Hematopoietic multipotent progenitor cell treated with erythropoietin and hydrocortisone succinate and interleukin-3 and kit ligand, for 8 days (in vitro differentiated cells): ENCODE data around the gene GPR150.
A peak's percentile ranks its signal among the peaks of the same experiment; 100 is the strongest.
"Not testable (repeated sequence)": the region's sequence is repeated elsewhere in the genome, so short reads cannot be mapped to it uniquely, and the experiment has no call there.

Source experiments
- DNase-seq: peaks from one replicate; pipeline ENCODE4 v3.0.0-alpha.2; 2015

GPR150 gene

DNA sequence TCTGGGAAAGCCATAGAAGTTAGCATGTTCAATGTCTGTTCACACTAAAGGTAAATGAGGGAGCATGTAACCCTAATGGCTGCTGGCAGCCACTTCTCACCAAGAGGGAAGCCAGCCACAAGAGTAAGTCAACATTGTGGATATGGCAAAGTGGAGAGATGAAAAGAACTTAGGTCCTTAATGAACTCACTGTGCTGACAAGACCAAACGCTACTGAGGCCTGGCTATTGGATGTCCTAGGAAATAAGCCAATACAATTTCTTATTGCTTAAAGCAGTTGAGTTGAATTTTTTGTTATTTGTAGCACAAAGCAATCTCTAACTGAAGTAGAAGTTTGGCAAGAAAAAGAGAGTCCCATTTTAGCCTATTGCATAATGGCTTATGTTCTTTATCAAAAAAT lies 6.8 kb downstream of the GPR150 start:
- no peak for DNase-seq

DNA sequence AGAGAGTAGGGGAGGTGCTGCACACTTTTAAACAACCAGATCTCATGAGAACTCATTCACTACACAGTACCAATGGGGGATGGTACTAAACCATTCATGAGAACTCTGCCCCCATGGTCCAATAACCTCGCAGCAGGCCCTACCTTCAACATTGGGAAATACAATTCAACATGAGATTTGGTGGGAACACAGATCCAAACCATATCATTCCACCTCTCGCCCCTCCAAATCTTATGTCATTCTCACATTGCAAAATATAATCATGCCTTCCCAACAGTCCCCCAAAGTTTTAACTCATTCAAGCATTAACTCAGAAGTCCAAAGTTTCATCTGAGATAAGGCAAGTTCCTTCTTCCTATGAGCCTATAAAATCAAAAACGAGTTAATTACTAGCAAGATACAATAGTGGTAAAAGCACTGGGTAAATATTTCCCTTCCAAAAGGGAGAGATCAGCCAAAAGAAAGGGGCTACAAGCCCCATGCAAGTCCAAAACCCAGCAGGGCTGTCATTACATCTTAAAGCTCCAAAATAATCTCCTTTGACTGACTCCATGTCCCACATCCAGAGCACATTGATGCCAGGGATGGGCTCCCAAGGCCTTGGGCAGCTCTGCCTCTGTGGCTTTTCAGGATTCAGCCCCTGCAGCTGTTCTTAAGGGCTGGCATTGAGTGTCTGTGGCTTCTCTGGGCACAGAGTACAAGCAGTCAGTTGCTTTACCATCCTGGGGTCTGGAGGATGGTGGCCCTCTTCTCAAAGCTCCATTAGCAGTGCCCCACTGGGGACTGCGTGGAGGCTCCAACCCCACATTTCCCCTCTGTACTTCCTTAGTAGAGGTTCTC lies 8.3 kb downstream of the GPR150 start:
- no peak for DNase-seq

DNA sequence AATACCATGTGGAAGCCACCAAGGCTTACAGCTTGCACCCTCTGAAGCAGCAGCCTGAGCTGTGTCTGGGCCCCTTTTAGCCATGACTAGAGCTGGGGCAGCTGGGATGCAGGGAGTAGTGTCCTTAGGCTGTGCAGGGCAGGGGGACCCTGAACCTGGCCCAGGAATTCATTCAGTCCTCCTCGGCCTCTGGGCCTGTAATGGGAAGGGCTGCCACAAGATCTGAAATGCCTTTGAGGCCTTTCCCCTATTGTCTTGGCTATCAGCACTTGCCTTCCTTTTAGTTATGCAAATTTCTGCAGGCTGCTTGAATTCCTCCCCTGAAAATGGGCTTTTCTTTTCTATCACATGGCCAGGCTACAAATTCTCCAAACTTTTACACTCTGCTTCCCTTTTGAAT lies 9.0 kb downstream of the GPR150 start:
- DNase-seq, result no peak

DNA sequence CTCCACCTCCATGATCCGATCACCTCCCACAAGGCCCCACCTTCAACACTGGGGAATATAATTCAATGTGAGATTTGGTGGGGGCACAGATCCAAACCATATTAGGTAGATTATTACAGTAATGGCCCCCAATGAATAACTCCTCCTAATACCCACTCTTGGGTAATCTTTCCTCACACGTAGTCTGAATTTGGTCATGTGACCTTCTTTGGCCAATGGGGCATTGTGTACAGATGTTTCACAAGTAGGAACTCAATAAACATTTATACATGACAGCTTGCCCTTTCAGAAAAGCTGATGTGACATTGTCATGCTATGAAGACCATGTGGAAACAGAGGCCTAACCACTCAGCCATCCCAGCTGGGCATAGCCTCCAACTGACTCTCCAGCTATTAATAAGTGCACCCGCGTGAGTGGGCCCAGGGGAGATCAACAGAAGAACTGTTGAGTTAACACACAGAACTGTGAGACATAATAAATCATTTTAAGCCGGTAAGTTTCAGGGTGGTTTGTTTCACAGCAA lies 10.6 kb downstream of the GPR150 start:
- no peak for DNase-seq

DNA sequence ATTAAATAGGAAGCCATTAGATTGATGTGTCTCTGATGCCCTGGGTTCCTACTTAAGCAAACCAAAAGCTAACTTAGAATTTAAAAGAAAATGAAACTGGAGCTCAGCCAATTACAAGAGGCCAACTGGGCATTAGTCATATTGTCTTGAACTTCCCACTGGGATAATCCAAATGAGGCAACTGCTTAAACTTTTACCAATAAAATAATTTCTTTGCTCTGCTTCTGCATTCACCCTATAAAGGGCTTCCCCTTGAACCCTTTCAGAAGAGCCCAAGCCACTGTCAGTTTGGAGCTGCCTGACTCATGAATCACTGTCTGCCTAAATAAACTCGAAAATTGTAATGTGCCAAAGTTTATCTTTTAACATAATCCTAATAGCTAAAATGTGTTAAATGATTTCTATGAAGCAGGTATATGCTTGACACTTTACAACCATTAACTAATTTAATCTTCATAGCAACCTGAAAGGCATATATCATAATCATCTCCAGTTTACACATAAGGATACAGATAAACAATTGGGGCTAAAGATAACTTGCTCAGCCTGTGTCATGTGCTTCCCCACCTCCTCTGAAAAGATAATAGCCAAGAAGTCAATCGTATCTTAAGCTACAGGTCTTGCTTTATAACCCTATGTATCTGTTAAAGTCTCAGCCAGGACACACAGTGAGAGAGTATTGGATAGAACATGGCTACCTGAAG lies 11.5 kb downstream of the GPR150 start:
- peak; percentile 56 for DNase-seq

DNA sequence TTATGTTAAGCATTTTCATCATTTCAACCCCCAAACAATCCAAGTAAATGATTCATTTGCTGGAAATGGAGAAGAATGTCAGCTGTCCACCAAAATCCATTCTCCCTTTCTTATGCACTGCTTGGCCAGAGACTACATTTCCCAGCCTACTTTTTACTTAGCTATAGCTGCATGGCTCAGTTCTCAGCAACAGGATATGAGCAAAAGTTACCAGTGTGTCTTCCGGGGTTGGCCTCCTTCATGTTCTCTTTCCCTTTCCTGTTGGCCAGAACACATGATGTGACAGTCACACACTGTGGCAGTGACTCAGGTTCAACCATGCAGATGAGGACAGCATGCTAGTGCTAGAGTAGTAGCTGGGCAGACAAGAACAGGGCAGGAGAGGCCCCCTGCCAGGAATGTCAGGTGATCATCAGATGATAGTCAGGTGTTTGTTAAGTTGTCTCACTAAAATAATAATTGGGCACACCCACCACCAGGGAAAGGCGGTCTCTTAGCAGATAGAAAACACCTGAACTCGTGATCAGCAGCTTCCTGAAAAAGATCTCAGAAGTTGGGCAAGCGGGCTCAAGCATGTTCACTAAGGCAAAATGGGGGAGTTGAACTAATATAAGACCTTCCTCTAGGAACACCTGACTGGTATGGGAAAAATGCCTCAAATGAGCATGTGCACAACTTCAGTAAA lies 12.2 kb downstream of the GPR150 start:
- peak; percentile 79 for DNase-seq

DNA sequence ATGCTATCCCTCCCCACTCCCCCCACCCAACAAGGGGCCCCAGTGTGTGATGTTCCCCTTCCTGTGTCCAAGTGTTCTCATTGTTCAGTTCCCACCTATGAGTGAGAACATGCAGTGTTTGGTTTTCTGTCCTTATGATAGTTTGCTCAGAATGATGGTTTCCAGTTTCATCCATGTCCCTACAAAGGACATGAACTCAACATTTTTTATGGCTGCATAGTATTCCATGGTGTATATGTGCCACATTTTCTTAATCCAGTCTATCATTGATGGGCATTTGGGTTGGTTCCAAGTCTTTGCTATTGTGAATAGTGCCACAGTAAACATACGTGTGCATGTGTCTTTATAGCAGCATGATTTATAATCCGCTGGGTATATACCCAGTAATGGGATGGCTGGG lies 13.1 kb downstream of the GPR150 start:
- not testable (repeated sequence) for DNase-seq

DNA sequence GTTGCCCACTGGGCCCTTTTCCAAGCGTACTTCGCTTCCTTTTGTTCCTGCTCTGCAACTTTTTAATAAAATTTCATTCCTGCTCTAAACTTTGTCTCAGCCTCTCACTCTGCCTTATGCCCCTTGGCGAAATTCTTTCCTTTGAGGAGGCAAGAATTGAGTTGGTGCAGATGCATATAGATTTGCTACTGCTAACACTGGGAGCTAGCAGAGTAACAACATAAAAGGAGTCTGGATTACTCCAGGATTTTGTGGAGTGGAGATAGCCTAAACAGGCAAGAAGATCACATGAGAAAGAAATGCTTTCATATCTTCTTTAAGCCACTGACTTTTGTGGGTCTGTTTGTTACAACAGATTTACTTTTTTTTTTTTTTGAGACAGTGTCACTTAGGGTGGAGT lies 13.8 kb downstream of the GPR150 start:
- no peak for DNase-seq

DNA sequence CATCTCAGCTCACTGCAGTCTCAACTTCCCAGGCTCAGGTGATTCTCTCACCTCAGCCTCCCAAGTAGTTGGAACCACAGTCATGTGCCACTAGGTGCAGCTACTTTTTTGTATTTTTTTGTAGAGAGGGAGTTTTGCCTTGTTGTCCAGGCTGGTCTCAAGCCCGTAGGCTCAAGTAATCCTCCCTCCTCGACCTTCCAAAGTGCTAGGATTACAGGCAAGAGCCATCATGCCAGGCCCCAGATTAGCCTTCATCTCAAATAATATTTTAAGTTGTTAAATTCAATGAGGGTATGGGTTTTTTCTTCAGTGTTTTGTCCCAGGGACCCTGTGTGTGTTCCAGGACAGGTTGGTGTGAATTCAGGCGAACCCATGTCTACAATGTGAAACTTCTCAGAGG lies 14.2 kb downstream of the GPR150 start:
- no peak for DNase-seq

DNA sequence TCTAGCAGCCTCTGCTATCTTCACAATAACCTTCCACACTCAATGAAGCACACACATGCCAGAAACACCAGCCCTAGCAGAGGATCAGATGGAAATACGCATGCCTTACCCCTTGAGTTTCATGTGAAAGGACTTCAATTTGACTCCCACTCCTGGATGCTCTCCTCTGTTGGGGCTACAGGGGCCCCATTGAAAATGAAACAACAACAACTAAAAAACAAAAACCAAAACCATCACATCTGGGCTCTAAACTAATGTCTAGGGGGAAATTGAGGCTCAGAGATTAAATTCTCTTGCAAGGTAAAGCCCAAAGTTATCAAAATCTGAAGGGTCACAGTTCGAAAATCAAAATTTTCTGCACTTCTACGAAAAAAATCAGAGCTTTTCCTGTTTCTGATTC lies 18.7 kb downstream of the GPR150 start:
- no peak for DNase-seq

DNA sequence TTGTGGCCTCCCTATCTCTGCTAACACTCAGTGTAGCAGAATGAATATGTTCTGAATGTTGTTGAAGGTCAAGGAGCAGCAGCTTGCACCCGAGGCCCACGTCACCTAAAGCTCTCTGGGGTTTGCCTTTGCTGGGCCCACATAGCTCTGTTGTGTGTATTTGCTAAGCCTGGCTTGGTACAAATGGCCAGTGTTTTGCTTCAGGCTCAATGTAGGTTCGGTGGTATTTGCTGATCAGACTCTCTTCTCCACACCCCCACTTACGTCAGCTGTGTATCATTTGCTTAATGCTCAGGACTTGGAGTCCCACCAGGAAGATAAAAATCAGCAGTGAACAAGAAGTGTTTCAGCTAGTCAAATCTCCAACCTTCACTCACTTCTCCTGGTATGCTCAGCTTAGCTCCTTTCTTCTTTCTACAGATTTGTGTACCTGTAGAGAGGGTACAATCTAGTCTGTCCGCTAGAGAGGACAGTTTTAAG lies 21.9 kb downstream of the GPR150 start:
- DNase-seq, result no peak

DNA sequence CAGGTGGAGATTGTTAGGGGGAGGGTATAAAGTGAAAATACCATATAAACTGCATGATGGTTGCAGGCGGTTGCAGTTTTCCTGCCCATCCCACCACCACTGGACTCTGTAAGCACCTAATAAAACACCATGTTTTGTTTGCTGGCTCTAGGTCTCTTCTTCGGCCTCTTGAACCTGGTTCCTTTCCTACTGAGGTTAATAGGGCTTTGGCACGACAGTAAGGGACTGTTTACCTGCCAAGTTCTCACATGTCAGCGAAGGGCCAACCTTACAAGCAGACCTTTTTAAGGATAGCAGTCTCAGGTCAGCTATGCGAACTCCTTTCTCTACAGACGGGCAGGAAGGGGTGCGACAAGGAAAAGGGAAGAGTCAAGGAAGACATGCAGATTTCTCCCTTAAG lies 23.3 kb downstream of the GPR150 start:
- DNase-seq, result no peak

DNA sequence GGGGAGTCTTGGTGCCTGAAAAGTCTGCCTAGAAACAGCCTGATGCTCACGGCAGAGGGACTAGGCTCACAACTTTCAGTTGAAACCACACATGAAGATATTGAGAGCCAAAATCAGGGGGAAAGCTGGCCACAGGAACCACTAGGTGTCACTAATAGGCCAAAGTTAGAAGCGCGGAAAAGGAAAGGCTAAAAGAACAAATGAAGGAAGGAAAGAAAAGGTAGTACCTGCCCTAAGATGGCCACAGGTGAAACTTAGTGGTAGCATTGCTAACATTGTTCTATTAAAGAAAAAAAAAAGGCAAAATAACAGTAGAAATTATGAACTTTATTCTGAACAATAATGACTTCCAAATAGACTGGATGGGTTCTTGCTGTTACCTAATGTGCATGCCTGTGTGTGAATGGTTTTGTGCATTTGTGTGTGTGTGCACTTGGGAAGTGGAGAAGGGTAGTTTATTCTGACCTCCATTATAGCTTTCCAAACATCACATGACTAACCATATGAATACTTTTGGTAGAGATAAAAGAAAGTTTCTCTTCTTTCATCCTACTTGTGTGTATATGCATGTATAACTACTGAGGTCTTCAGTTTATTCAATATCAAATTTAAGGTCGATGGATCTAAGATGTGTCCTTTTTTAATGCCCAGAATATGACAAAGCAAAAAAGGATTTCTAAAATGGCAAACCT lies 24.6 kb downstream of the GPR150 start:
- DNase-seq, result peak; percentile 82

DNA sequence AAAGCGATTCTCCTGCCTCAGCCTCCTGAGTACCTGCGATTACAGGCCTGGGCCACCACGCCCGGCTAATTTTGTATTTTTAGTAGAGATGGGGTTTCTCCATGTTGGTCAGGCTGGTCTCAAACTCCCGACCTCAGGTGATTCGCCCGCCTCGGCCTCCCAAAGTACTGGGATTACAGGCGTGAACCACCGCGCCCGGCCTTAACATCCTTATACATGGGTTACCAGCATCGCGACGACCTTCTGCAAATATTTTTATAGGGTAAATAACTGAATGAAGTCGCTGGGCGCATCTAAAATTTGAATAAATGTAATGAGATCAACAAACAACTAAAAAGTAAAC lies 26.3 kb downstream of the GPR150 start:
- DNase-seq, result not testable (repeated sequence)

DNA sequence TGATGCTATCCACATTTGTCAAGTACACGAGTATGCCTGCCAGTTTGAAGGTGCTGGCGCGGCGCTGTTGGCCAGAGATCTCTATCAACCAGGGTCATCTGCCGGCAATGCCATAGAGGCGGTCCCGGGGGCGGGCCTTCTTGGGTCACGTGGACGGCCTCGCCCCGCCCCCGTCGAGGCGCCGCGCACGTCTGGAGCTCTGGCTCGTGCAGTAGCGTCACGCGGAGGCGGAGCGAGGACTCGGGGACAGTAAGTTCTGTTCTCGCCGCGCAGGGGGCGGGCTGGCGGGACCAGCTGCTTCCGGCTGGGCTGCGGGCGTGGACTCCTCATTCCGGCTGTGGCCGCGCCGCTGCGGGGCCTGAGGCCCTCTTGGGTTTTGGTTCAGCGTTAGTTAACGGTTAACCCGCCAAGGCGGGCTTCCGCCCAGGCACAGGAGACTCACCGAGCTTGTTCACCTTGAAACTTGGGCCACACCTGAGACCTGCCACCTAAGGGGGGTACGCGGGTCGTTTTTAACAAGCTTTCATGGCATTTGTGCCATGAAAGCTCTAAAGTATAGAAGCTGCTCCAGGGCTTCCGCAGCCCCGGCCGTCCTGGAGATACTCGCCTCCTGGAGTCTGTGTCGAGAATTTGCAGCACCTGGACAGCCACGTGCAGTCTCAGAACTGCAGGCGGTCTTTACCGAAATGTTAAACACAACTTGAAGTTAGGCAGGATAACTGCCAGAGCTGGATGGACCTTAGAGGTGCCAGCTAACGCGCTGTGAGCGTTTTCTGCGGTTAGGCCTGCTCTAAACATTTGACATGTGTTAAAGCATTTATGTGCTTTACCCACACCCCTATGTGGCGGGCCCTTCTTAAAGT lies 26.9 kb downstream of the GPR150 start, which contains the start of gene RFESD:
RFESD (plus strand) TSS at position 209 of the 863 bp plus-strand sequence. CDS start 5,495 bp downstream, outside the sequence.
- peak; percentile 98 for DNase-seq

DNA sequence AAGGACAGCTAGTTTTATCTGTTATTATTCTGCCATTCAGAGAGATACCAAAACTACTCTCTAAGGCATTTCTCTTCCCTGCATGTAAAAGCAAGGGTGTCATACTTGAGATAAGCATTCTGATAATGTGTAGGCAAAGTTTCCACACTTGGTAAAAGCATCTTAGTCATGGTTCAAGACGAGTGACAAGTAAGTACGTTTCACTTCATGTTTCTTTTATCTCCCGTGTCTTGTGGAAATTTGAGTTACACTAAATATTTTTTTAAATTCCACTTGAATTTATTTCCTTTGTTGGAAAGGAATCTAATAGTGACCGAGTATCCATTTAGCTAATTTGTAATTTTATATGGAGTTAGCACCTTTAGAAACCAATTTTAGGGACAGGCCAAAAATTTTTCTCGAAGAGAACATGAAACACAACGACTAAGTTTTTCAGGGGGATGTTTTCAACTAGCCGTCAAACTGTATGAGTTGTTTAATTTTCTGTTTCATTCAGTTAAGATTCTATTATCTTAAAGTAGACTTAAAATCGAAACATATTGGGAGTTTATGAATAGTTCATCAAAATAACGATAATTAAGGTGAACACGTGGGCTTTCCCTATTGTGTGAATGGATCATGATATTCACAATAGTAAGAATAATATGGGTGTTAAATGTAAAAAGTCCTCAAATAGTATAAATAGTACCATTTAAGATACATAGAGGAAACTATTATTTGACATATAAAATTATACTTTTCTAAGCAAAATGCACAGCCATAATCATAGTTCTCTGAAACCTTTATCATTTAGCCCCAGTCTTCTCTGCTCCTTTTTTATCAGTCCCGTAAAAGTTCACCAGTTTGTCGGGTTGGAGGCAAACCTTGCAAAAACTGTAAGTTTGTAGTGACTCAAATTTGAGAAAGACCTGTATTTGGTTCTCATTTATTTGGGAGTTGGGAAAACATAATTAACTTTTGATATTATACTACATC lies 28.3 kb downstream of the GPR150 start:
- peak; percentile 96 for DNase-seq

DNA sequence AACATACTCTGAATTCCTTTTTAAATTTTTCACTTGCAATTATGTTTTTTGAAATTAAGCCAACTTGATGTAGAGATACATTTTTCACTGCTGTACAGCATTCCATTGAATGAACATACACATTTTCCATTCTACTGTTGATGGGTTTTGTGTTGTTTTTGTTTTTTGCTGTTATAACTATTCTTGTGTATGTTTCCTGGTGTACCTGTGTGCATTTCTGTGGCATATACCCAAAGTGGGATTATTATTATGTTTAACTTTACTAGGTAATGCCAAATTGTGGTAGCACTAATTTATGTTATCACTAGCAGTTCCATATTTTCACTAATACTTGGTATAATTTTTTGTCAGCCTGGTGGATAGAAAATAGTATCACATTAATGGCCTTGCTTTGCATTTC lies 29.4 kb downstream of the GPR150 start:
- peak; percentile 34 for DNase-seq

DNA sequence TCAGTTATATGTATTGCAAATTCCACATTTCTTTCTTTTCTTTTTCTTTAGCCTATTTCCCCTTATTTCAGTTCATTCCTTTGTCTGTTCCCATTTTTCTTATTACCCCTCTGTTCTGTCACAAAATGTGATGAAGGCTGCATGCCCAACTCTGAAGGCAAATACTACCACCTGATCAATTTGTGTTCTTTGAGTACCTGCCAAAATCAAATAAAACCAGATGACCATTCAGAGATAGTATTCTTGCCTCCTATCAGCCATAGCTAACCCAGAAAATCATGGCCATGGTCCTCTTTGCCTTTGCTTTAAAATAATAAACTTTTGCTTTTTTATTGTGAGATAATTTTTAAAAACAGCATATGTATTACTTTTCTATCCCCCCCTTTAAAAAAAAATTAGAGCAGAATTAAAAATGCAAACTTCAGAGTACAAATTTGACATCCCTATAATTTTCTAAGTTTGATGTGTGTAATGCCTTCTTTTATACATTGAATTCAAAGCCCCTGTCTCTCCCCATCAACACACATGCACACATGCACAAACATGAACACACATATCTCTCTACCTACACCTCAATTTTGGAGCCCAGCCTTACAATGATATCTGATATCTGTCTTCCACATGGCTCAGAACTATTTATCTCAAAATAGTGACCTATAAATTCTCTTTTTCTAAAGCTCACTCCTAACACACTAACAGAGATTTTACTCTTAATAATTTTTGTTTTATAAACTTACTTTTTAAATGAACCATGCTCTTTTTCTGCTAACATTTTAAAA lies 30.1 kb downstream of the GPR150 start:
- peak; percentile 65 for DNase-seq

DNA sequence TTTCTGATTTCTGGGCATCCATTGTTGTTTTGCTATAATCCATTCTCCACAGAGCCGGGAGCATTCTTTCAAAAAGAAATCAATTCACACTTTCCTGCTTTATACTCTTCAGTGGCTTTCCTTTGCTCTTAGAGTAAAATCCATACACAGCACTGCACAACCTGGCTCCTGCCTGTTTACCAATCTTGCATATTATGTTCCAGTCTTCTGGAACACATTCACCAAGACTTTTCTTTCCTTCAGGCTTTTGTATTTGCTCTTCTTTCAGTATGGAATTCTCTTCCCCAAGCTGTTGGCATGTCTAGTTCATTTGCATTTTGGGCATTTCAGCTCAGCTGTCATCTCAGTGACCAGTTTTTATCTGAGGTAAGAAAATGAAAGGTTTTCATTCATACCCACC lies 33.0 kb downstream of the GPR150 start:
- no peak for DNase-seq

DNA sequence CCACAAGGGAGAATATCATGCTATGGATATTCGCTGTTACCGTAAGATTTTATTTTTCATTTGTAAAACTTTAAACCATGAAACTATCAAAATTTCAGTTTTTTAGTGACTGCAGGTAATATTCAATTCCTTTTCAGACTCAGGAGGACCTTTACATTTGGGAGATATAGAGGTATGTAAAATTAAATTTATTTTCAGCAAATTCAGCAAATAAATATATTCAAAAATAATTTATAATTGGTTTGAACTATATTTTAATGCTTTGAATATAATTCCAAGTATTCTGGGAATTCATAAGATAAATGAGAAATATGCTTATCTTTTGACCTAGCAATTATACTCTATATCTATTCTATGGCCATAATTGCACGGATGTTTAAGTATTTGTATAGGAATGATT lies 34.3 kb downstream of the GPR150 start:
- no peak for DNase-seq
